Esophagus (tissue), 2 donors: Measurements from ENCODE around the gene ACER2. TPM values are rescaled to one million over a fixed set of nuclear protein-coding genes. Genes with fewer than 3 reads are reported as not detected.
A peak's percentile ranks its signal among the peaks of the same experiment; 100 is the strongest.

Experiments
- H3K27ac ChIP-seq, 2 donors: one replicate each; pipeline ENCODE4 v1.5.1; 2013; ENCODE audit warnings: low read depth in 2 of 2, mild to moderate bottlenecking in 2 of 2, inconsistent platforms in 1 of 2, low read length in 1 of 2, moderate library complexity in 1 of 2
- H3K27me3 ChIP-seq, 2 donors: one replicate each; pipeline ENCODE4 v1.6.1; 2013; ENCODE audit warnings: low read length in 2 of 2, control low read depth in 1 of 2, mild to moderate bottlenecking in 1 of 2; ENCODE audit not compliant: insufficient read depth in 2 of 2, control insufficient read depth in 1 of 2
- H3K36me3 ChIP-seq, 2 donors: one replicate each; pipeline ENCODE4 v1.6.1; 2013; ENCODE audit warnings: low read length in 1 of 2; ENCODE audit not compliant: control insufficient read depth in 2 of 2, insufficient read depth in 2 of 2
- H3K4me1 ChIP-seq, 2 donors: one replicate each; pipeline ENCODE4 v1.6.1; 2013; ENCODE audit warnings: low read length in 1 of 2; ENCODE audit not compliant: control insufficient read depth in 2 of 2, insufficient read depth in 2 of 2
- H3K4me3 ChIP-seq, 2 donors: one replicate each; pipeline ENCODE4 v1.5.1; 2013; ENCODE audit warnings: low read length in 2 of 2, mild to moderate bottlenecking in 2 of 2, low read depth in 1 of 2, moderate library complexity in 1 of 2
- H3K9me3 ChIP-seq, 2 donors: one replicate each; pipeline ENCODE4 v1.6.1; 2013; ENCODE audit warnings: mild to moderate bottlenecking in 2 of 2, low read depth in 1 of 2, low read length in 1 of 2, moderate library complexity in 1 of 2; ENCODE audit not compliant: control insufficient read depth in 2 of 2, insufficient read depth in 1 of 2
- WGBS, 2 donors: extraction: QIAGEN DNeasy Blood & Tissue Kit; methylation state at CpG; one replicate each; pipeline ENCODE4 v1.1.7; 2013; 5-methylcytosine and 5-hydroxymethylcytosine counted together
- polyA plus RNA-seq, 2 donors: library from polyadenylated mRNA; stranded (reverse); fragments of 200-250 nt; gene quantifications; one replicate each; pipeline ENCODE4 v1.2.3, GENCODE V29; 2013
- donor health status: healthy with polysubstance abuse.
- donor health status: Bipolar disorder and iron deficiency.

Gene ACER2
- polyA plus RNA-seq = under 1 TPM; 0.39 to 0.73 TPM

GRCh38 chr9:19408693-19409400, at the start of gene ACER2:
Gene ACER2 (plus strand): TSS chr9:19409009. CDS start chr9:19409085, 76 bp downstream.
- Histone ChIP-seq H3K9me3 (no peaks in the 10 kb centered on the region), H3K27ac (peak within 1 kb of the TSS; percentile 79 to 82)
- WGBS, 2 donors = 0 to 1% methylated on average over 60 to 61 of the region's 61 CpGs

GRCh38 chr9:19369107-19369506, 39.7 kb upstream of the ACER2 start:
- no peak overlapping the region for H3K4me3 ChIP-seq
- peaks cover 0 to 2% of the 10 kb centered on the region in 2 donors for H3K36me3 ChIP-seq
- H3K9me3 ChIP-seq = no peaks in the 10 kb centered on the region
- no peaks in the 10 kb centered on the region for H3K4me1 ChIP-seq
- H3K27ac ChIP-seq = no peak overlapping the region
- WGBS, 2 donors = 84 to 87% methylated on average over 2 of the region's 2 CpGs
- no peaks in the 10 kb centered on the region for H3K27me3 ChIP-seq

More at GRCh38 chr9:19408693-19409400, at the start of gene ACER2:
- Histone ChIP-seq H3K4me1 (peaks cover 2 to 3% of the 10 kb centered on the region in 2 donors), H3K4me3 (peak within 1 kb of the TSS; percentile 85 to 97), H3K36me3 (no peaks in the 10 kb centered on the region), H3K27me3 (no peaks in the 10 kb centered on the region)

- 62 to 70% methylated on average over 5 of the region's 5 CpGs for WGBS, 2 donors
- no peaks in the 10 kb centered on the region for H3K9me3 ChIP-seq
- no peaks in the 10 kb centered on the region for H3K4me1 ChIP-seq
- H3K27ac ChIP-seq = no peak overlapping the region
- peaks cover 8 to 16% of the 10 kb centered on the region in 2 donors for H3K36me3 ChIP-seq
- no peaks in the 10 kb centered on the region for H3K27me3 ChIP-seq
- H3K4me3 ChIP-seq = no peak overlapping the region
Observed at GRCh38 chr9:19371942-19372341, 36.9 kb upstream of the ACER2 start.

- WGBS, 2 donors = 94% methylated on average over 8 of the region's 8 CpGs
- H3K4me1 ChIP-seq = no peaks in the 10 kb centered on the region
- no peaks in the 10 kb centered on the region for H3K27me3 ChIP-seq
- peaks cover 8 to 14% of the 10 kb centered on the region in 2 donors for H3K36me3 ChIP-seq
- no peak overlapping the region for H3K27ac ChIP-seq
- H3K9me3 ChIP-seq = no peaks in the 10 kb centered on the region
- no peak overlapping the region for H3K4me3 ChIP-seq
Observed at GRCh38 chr9:19372567-19372966, 36.2 kb upstream of the ACER2 start.

- Histone ChIP-seq H3K4me1 (no peaks in the 10 kb centered on the region), H3K36me3 (peaks cover 8 to 14% of the 10 kb centered on the region in 2 donors), H3K4me3 (no peak overlapping the region), H3K27me3 (no peaks in the 10 kb centered on the region), H3K27ac (no peak overlapping the region), H3K9me3 (no peaks in the 10 kb centered on the region)
Observed at GRCh38 chr9:19373527-19373926, 35.3 kb upstream of the ACER2 start.

- Histone ChIP-seq H3K9me3 (no peaks in the 10 kb centered on the region), H3K36me3 (peaks cover 8 to 14% of the 10 kb centered on the region in 2 donors), H3K27me3 (no peaks in the 10 kb centered on the region), H3K27ac (no peak overlapping the region), H3K4me3 (no peak overlapping the region), H3K4me1 (no peaks in the 10 kb centered on the region)
Observed at GRCh38 chr9:19375538-19375937, 33.3 kb upstream of the ACER2 start.

GRCh38 chr9:19376931-19377330, 31.9 kb upstream of the ACER2 start:
- Histone ChIP-seq H3K27me3 (no peaks in the 10 kb centered on the region), H3K4me1 (no peaks in the 10 kb centered on the region), H3K4me3 (peak overlapping the region in 1 of 2 donors; percentile 90), H3K27ac (no peak overlapping the region), H3K36me3 (peaks cover 8 to 14% of the 10 kb centered on the region in 2 donors), H3K9me3 (no peaks in the 10 kb centered on the region)
- 36 to 56% methylated on average over 2 of the region's 2 CpGs for WGBS, 2 donors

- Histone ChIP-seq H3K4me1 (no peaks in the 10 kb centered on the region), H3K27me3 (no peaks in the 10 kb centered on the region), H3K27ac (peak overlapping the region in 1 of 2 donors; percentile 13), H3K9me3 (no peaks in the 10 kb centered on the region), H3K4me3 (peak overlapping the region in 1 of 2 donors; percentile 90), H3K36me3 (peaks cover 8 to 14% of the 10 kb centered on the region in 2 donors)
- 63 to 67% methylated on average over 4 of the region's 4 CpGs for WGBS, 2 donors
Observed at GRCh38 chr9:19378164-19378563, 30.6 kb upstream of the ACER2 start.

GRCh38 chr9:19378647-19379046, 30.2 kb upstream of the ACER2 start:
- H3K4me3 ChIP-seq = peak overlapping the region; percentile 33 to 90
- H3K27me3 ChIP-seq = no peaks in the 10 kb centered on the region
- H3K27ac ChIP-seq = peak overlapping the region in 1 of 2 donors; percentile 13
- 28 to 31% methylated on average over 7 of the region's 7 CpGs for WGBS, 2 donors
- H3K9me3 ChIP-seq = no peaks in the 10 kb centered on the region
- H3K36me3 ChIP-seq = peaks cover 8 to 14% of the 10 kb centered on the region in 2 donors
- H3K4me1 ChIP-seq = no peaks in the 10 kb centered on the region

GRCh38 chr9:19379283-19379682, 29.5 kb upstream of the ACER2 start:
- no peaks in the 10 kb centered on the region for H3K4me1 ChIP-seq
- H3K27ac ChIP-seq = peak overlapping the region; percentile 88 to 99
- WGBS, 2 donors = 2 to 5% methylated on average over 12 of the region's 12 CpGs
- H3K36me3 ChIP-seq = peaks cover 7 to 14% of the 10 kb centered on the region in 2 donors
- no peaks in the 10 kb centered on the region for H3K9me3 ChIP-seq
- H3K27me3 ChIP-seq = no peaks in the 10 kb centered on the region
- peak overlapping the region; percentile 75 to 90 for H3K4me3 ChIP-seq
